Fibroblast of lung (primary cell): ENCODE results near the gene RND3. TPM values are rescaled to one million over a fixed set of nuclear protein-coding genes. Genes with fewer than 3 reads are reported as not detected.

Experiments
- DNase-seq, 2 donors: peaks; one replicate each; pipeline versions ENCODE4 v3.0.0 to v3.0.0-alpha.2; 2010; ENCODE audit warnings: low read depth in 2 of 2
- H2AFZ ChIP-seq: 2 replicates; pipeline ENCODE4 v1.5.1; 2012; ENCODE audit warnings: low read length, control low read depth, inconsistent platforms
- H3K27ac ChIP-seq: 2 replicates; pipeline ENCODE4 v1.5.1; 2011; ENCODE audit warnings: low read length, control low read depth; ENCODE audit not compliant: insufficient read depth
- H3K27me3 ChIP-seq: 2 replicates; pipeline ENCODE4 v1.5.1; 2011; ENCODE audit warnings: mild to moderate bottlenecking, low read length; ENCODE audit not compliant: control insufficient read depth, insufficient read depth
- H3K36me3 ChIP-seq: 2 replicates; pipeline ENCODE4 v1.5.1; 2011; ENCODE audit warnings: low read length; ENCODE audit not compliant: control insufficient read depth, insufficient read depth
- H3K4me1 ChIP-seq: 2 replicates; pipeline ENCODE4 v1.5.1; 2011; ENCODE audit warnings: low read length; ENCODE audit not compliant: control insufficient read depth, insufficient read depth; ENCODE audit errors: extremely low read depth
- H3K4me2 ChIP-seq: 2 replicates; pipeline ENCODE4 v1.5.1; 2011; ENCODE audit warnings: low read length, control low read depth; ENCODE audit not compliant: insufficient read depth; ENCODE audit errors: extremely low read depth
- H3K4me3 ChIP-seq, 4 experiments: fragments of 200-600 bp in 1 of 4; sonication (generic) in 1 of 4; replicated peaks in 1 of 4; 2 replicates each; pipeline ENCODE4 v1.5.1; 2011 to 2016; ENCODE audit warnings: low read length in 4 of 4, low read depth in 3 of 4, mild to moderate bottlenecking in 3 of 4, control low read depth in 2 of 4, inconsistent platforms in 1 of 4, mixed read lengths in 1 of 4; ENCODE audit not compliant: insufficient read depth in 1 of 4; ENCODE audit errors: control extremely low read depth in 1 of 4
- H3K79me2 ChIP-seq: 2 replicates; pipeline ENCODE4 v1.5.1; 2012; ENCODE audit warnings: mild to moderate bottlenecking, low read length, inconsistent platforms; ENCODE audit not compliant: control insufficient read depth, insufficient read depth
- H3K9ac ChIP-seq: 2 replicates; pipeline ENCODE4 v1.5.1; 2011; ENCODE audit warnings: mild to moderate bottlenecking, low read length, control low read depth; ENCODE audit not compliant: insufficient read depth
- H3K9me3 ChIP-seq: 2 replicates; pipeline ENCODE4 v1.5.1; 2012; ENCODE audit warnings: low read depth, low read length; ENCODE audit not compliant: control insufficient read depth, insufficient read depth
- H4K20me1 ChIP-seq: 2 replicates; pipeline ENCODE4 v1.5.1; 2011; ENCODE audit warnings: low read length; ENCODE audit not compliant: control insufficient read depth, insufficient read depth; ENCODE audit errors: extremely low read depth
- EZH2 ChIP-seq: IDR thresholded peaks from 2 replicates; pipeline ENCODE4 v1.5.1; 2012; ENCODE audit warnings: low read length, control low read depth, mild to moderate bottlenecking; ENCODE audit errors: missing control alignments
- polyA plus RNA-seq, 2 donors: library from polyadenylated mRNA; depleted of rRNA in 1 of 2; stranded (reverse) in 1 of 2; unstranded in 1 of 2; fragments of >200 nt; gene quantifications; 2 replicates each; pipeline ENCODE4 v1.2.1, GENCODE V29; 2011 to 2012; ENCODE audit warnings: missing spikeins in 1 of 2
- total RNA-seq: library from RNA; depleted of rRNA; stranded (reverse); fragments of >200 nt; gene quantifications from 2 replicates; pipeline ENCODE4 v1.2.1, GENCODE V29; 2014
- TF ChIP-seq, protein P1 (sequence below), 2 donors: IDR thresholded peaks in 1 of 2; conservative IDR thresholded peaks in 1 of 2; 1 replicate in 1 of 2; 2 replicates in 1 of 2; pipeline ENCODE4 v1.5.1; 2011 to 2012; ENCODE audit warnings: low read length in 2 of 2, control low read depth in 1 of 2, inconsistent platforms in 1 of 2, low read depth in 1 of 2, mild to moderate bottlenecking in 1 of 2

The RND3 gene
- total and polyA plus RNA-seq, 2 donors (not counting 1 experiment from before 2014, with no cell fraction given) = 363 to 1,405 TPM

DNA sequence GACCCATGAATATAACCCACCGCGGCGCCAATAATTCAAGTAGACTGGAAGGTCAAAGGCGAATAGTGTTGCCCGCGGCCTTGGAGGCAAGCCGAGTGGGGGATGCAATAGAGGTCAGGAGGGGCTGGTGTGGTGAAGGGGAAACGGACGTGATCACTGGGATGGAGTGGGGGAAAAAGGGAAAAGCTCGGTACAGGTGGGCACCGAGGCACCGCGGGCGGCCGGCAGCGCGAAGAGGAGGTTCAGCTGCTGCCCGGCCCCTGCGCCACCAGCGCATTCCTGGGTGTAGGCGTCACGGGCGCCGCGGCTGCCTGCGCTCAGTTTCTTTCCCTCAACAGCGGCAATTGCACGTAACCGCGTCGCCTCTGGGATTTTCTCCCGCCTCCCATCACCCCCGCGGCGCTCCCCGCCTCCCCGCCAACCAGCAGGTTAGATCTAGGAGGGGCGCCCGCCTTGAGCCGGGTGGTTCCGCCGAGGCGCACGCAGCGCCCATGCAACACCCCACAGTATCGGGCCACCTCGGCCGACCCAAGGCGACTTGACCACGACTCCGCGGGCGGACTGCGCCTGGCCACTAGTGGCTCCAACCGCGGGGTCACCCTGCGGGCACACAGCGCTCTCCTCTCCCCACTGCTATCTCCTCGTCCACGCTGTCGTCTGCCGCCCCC lies 1.5 kb downstream of the RND3 start:
- H3K4me1 ChIP-seq = peaks cover 3% of the 10 kb centered on the region
- H4K20me1 ChIP-seq = no peaks in the 10 kb centered on the region
- H3K4me2 ChIP-seq = peak overlapping the region; percentile 60
- H3K27me3 ChIP-seq = no peaks in the 10 kb centered on the region
- peaks cover 15% of the 10 kb centered on the region for H3K36me3 ChIP-seq
- H3K9ac ChIP-seq = peak overlapping the region; percentile 98
- peak; percentile 80 to 88 for DNase-seq
- peaks cover 72% of the 10 kb centered on the region for H3K79me2 ChIP-seq
- peak overlapping the region; percentile 98 for H3K27ac ChIP-seq
- no peak overlapping the region for H2AFZ ChIP-seq
- H3K4me3 ChIP-seq = peak overlapping the region; percentile 96 to 99 (median 97)
- TF ChIP-seq, protein P1, sequence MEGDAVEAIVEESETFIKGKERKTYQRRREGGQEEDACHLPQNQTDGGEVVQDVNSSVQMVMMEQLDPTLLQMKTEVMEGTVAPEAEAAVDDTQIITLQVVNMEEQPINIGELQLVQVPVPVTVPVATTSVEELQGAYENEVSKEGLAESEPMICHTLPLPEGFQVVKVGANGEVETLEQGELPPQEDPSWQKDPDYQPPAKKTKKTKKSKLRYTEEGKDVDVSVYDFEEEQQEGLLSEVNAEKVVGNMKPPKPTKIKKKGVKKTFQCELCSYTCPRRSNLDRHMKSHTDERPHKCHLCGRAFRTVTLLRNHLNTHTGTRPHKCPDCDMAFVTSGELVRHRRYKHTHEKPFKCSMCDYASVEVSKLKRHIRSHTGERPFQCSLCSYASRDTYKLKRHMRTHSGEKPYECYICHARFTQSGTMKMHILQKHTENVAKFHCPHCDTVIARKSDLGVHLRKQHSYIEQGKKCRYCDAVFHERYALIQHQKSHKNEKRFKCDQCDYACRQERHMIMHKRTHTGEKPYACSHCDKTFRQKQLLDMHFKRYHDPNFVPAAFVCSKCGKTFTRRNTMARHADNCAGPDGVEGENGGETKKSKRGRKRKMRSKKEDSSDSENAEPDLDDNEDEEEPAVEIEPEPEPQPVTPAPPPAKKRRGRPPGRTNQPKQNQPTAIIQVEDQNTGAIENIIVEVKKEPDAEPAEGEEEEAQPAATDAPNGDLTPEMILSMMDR (conservative IDR thresholded peaks at IDR 0.05 in 1 of 2, IDR thresholded peaks at IDR 0.05 in 1 of 2; ENCODE audit: low read depth in 1 of 2, low read length in 2 of 2) = no peak
- TF ChIP-seq EZH2 = no peak
- no peaks in the 10 kb centered on the region for H3K9me3 ChIP-seq

DNA sequence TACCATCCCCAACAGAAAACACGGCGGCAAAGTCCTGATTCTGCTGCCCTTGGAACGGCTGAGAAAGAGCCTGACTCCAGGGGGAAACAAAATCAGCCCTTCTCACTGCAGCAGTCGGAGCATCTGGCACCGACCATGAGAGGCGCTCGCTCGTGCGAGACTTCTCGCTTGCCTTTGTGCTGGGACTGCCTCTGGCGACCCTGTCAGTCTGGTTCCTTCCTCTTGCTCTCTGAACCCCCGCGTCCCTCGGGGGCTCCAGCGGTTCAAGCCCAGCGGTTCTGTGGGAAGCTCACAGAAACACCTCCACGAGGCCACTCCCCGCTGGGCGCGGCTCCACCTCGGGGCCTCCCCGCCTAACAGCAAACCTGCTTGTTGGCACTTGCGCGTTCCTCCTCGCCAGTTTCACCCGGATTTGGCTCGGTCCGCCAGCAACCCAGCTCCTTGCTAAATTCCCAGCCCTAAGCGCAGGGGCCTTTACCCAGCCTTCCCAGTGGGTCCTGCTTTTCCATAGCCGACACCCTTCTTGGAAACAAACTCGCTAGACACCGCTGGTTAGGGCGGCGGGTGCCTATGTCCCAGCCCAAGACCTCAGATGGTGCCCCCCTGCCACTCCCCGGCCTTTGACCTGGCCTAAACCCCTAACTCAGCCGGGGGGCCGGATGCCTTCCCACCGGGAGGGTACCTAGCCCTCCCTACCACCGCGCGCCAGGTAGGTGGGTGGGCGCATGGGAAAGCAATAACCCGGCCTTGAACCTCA lies 2.2 kb downstream of the RND3 start:
- Histone ChIP-seq H3K79me2 (peaks cover 79% of the 10 kb centered on the region), H3K9me3 (no peaks in the 10 kb centered on the region), H3K4me2 (peak overlapping the region; percentile 60), H3K36me3 (peaks cover 15% of the 10 kb centered on the region), H3K27me3 (no peaks in the 10 kb centered on the region), H3K27ac (peak overlapping the region; percentile 98), H3K4me3 (peak overlapping the region; percentile 96 to 99 (median 97)), H2AFZ (no peak overlapping the region), H4K20me1 (no peaks in the 10 kb centered on the region), H3K4me1 (peaks cover 3% of the 10 kb centered on the region), H3K9ac (peak overlapping the region; percentile 98)
- DNase-seq = peak; percentile 73
- no peak for TF ChIP-seq EZH2
- TF ChIP-seq, protein P1 (conservative IDR thresholded peaks at IDR 0.05 in 1 of 2, IDR thresholded peaks at IDR 0.05 in 1 of 2; ENCODE audit: low read depth in 1 of 2, low read length in 2 of 2) = peak in 1 of 2 donors; percentile 46

DNA sequence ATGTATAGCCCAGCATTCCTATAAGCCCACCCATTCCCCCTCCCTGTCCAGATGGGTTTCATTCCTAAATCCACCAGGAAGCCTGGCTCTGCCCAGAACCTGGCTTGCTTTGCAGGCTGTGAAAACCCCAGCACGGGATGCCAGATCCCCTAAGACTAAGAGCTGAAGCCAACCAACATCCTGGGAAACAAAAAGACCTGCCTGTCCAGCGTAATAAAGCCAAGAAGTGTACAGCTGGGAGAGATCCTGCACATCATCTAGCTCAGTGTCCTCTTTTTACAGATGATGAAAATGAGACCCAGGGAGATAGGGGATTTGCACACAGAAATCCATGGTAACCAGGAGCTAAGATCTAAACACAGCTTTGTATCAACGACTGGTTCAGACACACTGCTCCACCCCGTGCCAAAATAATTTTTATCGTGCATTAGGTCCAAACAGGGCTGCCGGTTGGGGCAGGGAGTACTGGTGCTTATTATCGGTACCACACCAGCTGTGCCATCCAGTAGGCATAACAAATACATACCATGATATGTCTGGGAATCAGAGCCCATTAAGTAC lies 2.9 kb downstream of the RND3 start:
- TF ChIP-seq, protein P1 (conservative IDR thresholded peaks at IDR 0.05 in 1 of 2, IDR thresholded peaks at IDR 0.05 in 1 of 2; ENCODE audit: low read depth in 1 of 2, low read length in 2 of 2) = no peak
- no peak for TF ChIP-seq EZH2
- Histone ChIP-seq H3K79me2 (peaks cover 86% of the 10 kb centered on the region), H3K9me3 (no peaks in the 10 kb centered on the region), H3K9ac (peak overlapping the region; percentile 98), H2AFZ (no peak overlapping the region), H3K27ac (peak overlapping the region; percentile 98), H3K27me3 (no peaks in the 10 kb centered on the region), H4K20me1 (no peaks in the 10 kb centered on the region), H3K4me2 (peak overlapping the region; percentile 60), H3K4me1 (peaks cover 7% of the 10 kb centered on the region), H3K4me3 (peak overlapping the region; percentile 96 to 99 (median 97)), H3K36me3 (peaks cover 15% of the 10 kb centered on the region)
- peak in 1 of 2 donors; percentile 44 for DNase-seq
